Measurements from ENCODE around the gene ARL2. TPM values are rescaled to one million over a fixed set of nuclear protein-coding genes. Genes with fewer than 3 reads are reported as not detected.
"Not testable (repeated sequence)": the region's sequence is repeated elsewhere in the genome, so short reads cannot be mapped to it uniquely, and the experiment has no call there.

Gene ARL2
- total RNA-seq, 1 donor from 2014 or later = 118 TPM

GRCh38 chr11:64971421-64972233, 42.3 kb upstream of the ARL2 start, which contains the start of gene MAJIN:
TSS of gene MAJIN (minus strand) at chr11:64972108. CDS start at chr11:64959405, 12,703 bp downstream.
- TF ChIP-seq CTCF (IDR thresholded peaks at IDR 0.05) = no peak
- Mint-ChIP-seq H3K9me3 (ENCODE audit: unreplicated experiment) (no peaks in the 10 kb centered on the region), H3K27me3 (ENCODE audit: unreplicated experiment) (no peaks in the 10 kb centered on the region), H3K27ac (ENCODE audit: unreplicated experiment) (no peak within 1 kb of the TSS), H3K4me1 (ENCODE audit: unreplicated experiment) (peaks cover 8% of the 10 kb centered on the region), H3K4me3 (ENCODE audit: unreplicated experiment) (no peak within 1 kb of the TSS), H3K36me3 (ENCODE audit: unreplicated experiment) (no peaks in the 10 kb centered on the region)
- no peak for DNase-seq (ENCODE audit: extremely low spot score, unreplicated experiment)

- no peak overlapping the region for H3K4me3 Mint-ChIP-seq (ENCODE audit: unreplicated experiment)
- no peaks in the 10 kb centered on the region for H3K36me3 Mint-ChIP-seq (ENCODE audit: unreplicated experiment)
- TF ChIP-seq CTCF (IDR thresholded peaks at IDR 0.05) = no peak
- no peaks in the 10 kb centered on the region for H3K27me3 Mint-ChIP-seq (ENCODE audit: unreplicated experiment)
- H3K4me1 Mint-ChIP-seq (ENCODE audit: unreplicated experiment) = peaks cover 4% of the 10 kb centered on the region
- no peak for DNase-seq (ENCODE audit: extremely low spot score, unreplicated experiment)
- no peak overlapping the region for H3K27ac Mint-ChIP-seq (ENCODE audit: unreplicated experiment)
- H3K9me3 Mint-ChIP-seq (ENCODE audit: unreplicated experiment) = no peaks in the 10 kb centered on the region
Observed at GRCh38 chr11:64974124-64974523, 39.8 kb upstream of the ARL2 start.

- Mint-ChIP-seq H3K27me3 (ENCODE audit: unreplicated experiment) (peaks cover 9% of the 10 kb centered on the region), H3K36me3 (ENCODE audit: unreplicated experiment) (no peaks in the 10 kb centered on the region), H3K27ac (ENCODE audit: unreplicated experiment) (no peak overlapping the region), H3K4me3 (ENCODE audit: unreplicated experiment) (no peak overlapping the region), H3K9me3 (ENCODE audit: unreplicated experiment) (no peaks in the 10 kb centered on the region), H3K4me1 (ENCODE audit: unreplicated experiment) (no peaks in the 10 kb centered on the region)
- DNase-seq (ENCODE audit: extremely low spot score, unreplicated experiment) = no peak
- no peak for TF ChIP-seq CTCF (IDR thresholded peaks at IDR 0.05)
Observed at GRCh38 chr11:64976651-64977050, 37.3 kb upstream of the ARL2 start.

- H3K27me3 Mint-ChIP-seq (ENCODE audit: unreplicated experiment) = peaks cover 21% of the 10 kb centered on the region
- not testable (repeated sequence) for H3K4me3 Mint-ChIP-seq (ENCODE audit: unreplicated experiment); H3K36me3 Mint-ChIP-seq (ENCODE audit: unreplicated experiment); H3K4me1 Mint-ChIP-seq (ENCODE audit: unreplicated experiment); DNase-seq (ENCODE audit: extremely low spot score, unreplicated experiment); H3K9me3 Mint-ChIP-seq (ENCODE audit: unreplicated experiment); H3K27ac Mint-ChIP-seq (ENCODE audit: unreplicated experiment)
Observed at GRCh38 chr11:64983339-64983738, 30.6 kb upstream of the ARL2 start.

GRCh38 chr11:64987998-64988854, 25.7 kb upstream of the ARL2 start:
- H3K27ac Mint-ChIP-seq (ENCODE audit: unreplicated experiment) = no peak overlapping the region

More at GRCh38 chr11:64987998-64988854, 25.7 kb upstream of the ARL2 start:
- H3K9me3 Mint-ChIP-seq (ENCODE audit: unreplicated experiment) = no peaks in the 10 kb centered on the region
- H3K27me3 Mint-ChIP-seq (ENCODE audit: unreplicated experiment) = peaks cover 3% of the 10 kb centered on the region
- no peaks in the 10 kb centered on the region for H3K36me3 Mint-ChIP-seq (ENCODE audit: unreplicated experiment)
- DNase-seq (ENCODE audit: extremely low spot score, unreplicated experiment) = no peak
- no peak overlapping the region for H3K4me3 Mint-ChIP-seq (ENCODE audit: unreplicated experiment)
- TF ChIP-seq CTCF (IDR thresholded peaks at IDR 0.05) = no peak
- peaks cover 5% of the 10 kb centered on the region for H3K4me1 Mint-ChIP-seq (ENCODE audit: unreplicated experiment)
